ENCODE results near the gene ARHGAP32.

Gene ARHGAP32

DNA sequence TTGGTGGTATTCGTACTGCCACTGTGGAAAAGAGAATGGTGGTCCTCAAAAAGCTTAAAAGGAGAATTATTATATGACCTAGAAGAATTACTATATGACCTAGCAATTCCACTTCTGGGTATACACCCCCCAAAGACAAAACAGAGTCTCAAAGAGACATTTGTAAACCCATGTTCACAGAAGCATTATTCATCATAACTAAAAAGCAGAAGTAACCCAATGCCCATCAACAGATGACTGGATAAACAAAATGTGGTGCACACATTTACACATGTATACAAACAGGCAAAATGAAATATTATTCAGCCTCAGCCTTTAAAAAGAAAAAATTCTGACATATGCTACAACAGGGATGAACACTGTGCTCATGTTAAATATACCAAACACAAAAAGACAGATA, 89.4 kb downstream of the ARHGAP32 start:
- DNase-seq = no peak

DNA sequence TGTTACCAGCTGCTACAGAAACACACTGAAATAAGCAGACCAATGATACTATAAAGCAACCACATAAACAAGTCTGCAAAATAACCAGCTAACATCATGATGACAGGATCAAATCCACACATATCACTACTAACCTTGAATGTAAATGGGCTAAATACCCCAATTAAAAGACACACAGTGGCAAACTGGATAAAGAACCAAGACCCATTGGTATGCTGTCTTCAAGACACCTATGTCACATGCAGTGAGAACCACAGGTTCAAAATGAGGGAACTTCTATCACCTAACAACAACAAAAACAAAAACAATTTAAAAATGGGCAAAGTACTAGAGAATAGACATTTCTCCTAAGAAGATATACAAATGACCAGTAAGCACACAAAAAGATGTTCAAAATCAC, 89.9 kb downstream of the ARHGAP32 start:
- DNase-seq = no peak

DNA sequence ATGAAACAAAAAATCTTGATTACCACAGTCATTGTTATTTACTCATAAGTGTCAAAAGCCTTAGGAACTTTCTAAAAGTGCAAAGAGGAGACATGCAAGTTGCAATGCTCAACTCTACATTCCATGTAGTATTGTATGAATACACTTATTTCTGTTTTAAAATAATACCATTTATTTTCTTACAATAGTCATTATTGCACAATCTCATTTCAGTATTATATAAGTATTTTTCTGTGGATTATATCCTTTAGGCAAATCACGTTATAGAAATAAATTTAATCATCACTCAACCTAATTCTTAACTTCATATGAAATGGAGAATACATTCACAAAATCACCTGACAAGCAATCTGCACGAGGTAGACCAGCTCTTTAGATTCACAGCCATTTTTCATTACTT, 98.8 kb downstream of the ARHGAP32 start:
- DNase-seq = no peak

DNA sequence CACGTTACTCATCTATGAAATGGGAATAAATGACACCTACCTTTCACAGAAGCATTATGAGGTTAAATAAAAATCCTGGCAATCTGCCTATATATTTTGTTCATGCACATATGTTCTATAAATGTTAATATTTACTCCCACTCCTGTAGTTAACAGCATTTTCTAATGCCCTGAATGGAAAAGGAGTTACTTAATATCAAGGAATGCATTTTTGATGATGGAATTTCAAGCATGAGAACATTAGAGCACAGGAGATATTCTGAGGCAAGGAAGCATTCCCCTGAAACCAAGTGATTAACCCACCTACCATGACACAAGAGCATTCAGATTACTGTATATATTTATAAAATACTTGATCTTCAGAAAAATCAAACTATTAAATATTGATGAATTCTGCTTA, 102.1 kb downstream of the ARHGAP32 start:
- DNase-seq = no peak

DNA sequence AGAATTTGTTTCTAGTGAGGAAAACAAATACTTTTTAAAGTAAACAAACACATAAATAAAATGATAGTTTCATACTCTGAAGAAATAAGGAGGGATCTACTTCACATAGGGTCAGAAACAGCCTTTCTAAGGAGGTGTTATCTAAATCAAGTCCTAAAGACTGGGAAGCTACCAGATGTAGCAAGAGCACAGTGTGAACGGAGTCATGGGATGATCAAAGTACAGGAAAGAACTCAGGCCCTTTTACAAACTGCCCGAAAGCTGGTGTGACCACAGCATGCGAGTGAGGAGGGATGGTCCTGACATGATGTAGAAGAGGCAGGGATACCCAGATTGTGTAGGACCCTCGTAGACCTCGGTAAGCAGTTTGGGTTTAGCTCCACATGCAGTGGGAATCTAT, 102.8 kb downstream of the ARHGAP32 start:
- DNase-seq = no peak

DNA sequence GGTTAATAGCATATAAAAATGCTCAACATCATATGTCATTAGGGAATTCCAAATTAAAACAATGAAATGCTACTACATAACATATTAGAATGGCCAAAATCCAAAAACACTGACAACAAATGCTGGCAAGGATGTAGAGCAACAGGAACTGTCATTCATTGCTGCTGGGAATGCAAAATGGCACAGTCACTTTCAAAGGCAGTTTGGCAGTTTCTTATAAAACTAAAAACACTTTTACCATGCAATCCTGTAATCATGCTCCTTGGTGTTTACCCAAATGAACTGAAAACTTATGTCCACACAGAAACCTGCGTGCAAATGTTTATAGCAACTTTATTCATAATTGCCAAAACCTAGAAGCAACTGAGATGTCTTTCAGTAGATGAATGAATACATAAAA, 105.1 kb downstream of the ARHGAP32 start:
- DNase-seq = no peak

DNA sequence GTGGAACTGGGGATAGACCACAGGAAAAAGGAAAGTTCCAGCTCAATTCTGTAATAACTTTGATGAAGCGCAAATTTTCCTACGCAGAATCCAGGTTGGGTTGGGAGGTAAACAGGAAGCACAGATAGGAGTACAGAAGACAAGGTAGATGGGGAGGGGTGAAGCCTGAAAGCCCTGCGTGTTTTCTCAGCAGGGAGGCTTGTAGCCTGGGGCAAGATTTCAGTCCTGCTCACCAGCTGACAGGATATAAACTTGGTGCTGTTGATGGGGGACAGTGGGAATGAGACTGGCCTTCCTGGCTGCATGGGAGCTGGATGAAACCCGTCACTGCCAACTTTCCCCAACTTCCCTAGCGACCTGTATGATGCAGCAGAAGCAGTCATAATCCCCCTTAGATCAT, 114.9 kb downstream of the ARHGAP32 start:
- DNase-seq = no peak

DNA sequence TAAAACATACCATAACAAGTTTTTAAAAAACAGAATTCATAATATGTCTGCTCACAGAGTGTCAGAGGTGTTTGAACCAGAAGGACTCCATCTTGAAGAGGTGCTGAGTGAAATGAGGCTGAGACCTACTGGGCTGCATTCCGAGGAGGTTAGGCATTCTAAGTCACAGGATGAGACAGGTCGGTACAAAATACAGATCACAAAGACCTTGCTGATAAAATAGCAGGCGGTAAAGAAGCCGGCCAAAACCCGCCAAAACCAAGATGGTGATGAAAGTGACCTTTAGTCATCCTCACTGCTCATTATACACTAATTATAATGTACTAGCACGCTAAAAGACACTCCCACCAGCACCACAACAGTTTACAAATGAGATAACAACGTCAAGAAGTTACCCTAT, 116.4 kb downstream of the ARHGAP32 start:
- no peak for DNase-seq

DNA sequence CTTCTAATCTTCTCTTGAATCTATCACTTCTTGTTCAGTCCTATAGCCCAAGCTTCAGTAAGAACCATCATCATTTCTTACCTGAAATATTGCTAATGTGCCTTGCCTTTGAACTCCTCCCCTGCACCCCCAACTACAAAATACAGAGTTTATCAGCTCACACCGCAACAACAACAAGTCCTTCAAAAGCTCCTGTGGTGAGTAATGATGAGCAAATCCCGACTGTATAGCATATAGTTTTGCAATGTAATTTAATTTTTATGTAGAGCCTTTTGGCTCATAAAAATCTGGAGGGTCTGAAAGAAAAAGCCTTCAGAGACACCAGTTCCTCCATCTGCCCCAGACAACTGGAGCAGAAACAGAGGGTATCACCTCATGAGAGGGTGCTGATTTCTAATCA, 124.7 kb downstream of the ARHGAP32 start:
- DNase-seq = no peak

DNA sequence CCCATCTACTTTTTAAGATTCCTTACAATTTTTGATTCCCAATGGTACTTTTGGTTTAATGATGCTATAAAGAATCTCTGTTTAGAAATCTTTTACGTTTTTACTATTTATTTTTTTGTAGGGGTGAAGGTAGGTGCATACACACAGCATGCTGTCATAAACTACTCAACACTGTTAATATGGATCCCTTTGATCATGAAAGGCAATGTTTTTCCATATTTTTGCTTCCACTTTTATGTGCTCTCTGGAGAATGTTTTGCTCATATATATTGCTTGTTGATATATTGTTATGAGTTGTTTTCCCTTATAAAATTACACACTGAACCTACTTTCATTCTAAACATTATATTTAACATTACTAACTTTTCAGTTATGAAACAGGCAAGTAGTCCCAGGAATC, 125.9 kb downstream of the ARHGAP32 start:
- no peak for DNase-seq

DNA sequence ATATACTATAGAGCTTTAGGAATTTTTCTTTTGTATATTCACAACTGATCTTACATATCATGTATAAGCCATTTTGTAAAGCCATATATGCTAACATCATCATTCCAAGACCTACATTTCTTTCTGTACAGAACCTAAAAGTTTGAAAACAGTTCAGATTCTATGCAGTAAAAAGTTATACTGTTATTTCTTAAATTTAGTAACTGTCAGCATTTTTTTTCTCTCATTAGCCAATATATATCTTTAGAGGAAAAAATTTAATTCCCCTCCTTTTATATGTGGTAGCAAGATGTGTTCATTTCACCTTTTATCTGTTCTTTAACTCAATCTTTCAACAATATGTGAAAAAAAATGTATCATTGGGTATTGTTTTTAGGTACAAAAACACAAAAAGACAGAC, 129.0 kb downstream of the ARHGAP32 start:
- no peak for DNase-seq

DNA sequence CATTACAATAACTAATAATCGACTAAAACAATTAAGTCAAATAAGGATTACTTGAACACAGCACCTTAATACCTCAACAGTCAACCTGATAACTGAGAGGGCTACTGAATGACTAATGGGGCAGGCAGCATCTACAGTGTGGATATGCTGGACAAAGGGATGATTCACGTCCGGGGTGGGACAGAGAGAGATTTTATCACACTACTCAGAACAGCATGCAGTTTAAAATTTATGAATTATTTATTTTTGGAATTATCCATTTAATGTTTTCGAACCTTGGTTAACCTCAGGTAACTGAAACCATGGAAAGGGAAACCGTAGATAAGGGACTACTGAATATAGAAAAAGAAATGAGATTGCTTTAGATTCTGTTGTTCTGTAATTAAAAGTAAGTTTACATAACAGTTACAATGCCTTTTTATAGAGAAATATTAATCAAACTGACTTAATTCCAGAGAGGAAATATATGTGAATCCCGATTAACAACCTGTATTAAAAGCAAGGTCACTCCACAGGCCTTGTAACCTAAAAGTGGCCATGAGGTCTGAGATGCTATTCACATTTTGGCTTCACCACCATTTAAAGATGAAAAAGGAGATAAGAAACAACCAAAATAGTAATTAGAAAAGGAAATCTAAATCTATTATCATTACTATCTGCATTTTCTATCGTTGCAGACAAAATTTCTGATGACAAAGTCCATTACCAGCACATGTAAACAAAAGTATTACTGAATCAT, 130.5 kb downstream of the ARHGAP32 start:
- DNase-seq = no peak

DNA sequence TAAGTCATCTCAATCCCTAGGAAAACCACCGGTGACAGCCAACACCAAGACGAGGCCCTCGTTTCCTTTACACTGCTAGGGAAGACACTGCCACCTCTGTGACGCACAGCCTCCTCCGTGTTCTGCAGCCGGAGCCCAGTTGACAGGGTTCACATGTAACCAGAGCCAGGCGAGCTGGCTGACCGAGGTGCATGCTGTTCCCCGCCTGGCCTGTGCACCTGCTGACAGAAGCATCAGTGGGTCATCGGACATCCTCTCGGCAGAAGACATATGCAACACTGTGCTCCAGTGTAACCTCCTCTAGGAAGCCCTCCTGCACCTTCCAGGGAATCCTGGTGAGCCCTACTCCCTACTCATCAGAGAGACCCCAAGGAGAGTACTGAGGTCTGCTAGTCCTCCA, 135.2 kb downstream of the ARHGAP32 start:
- no peak for DNase-seq

DNA sequence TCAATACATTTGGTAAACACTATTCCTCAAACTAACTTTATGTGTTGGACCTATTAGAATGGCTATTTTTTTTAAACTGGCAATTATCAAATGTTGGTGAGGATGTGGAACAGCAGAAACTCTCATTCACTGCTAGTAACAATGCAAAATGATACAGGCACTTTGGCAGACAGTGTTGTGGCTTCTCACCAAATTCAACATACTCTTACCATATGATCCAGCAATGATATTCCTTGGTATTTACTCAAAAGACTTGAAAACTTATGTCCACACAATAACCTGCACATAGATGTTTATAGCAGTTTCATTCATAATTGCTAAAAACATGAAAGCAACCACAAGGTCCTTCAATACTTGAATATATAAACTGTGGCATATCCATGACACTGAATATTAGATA, 136.9 kb downstream of the ARHGAP32 start:
- DNase-seq = no peak

DNA sequence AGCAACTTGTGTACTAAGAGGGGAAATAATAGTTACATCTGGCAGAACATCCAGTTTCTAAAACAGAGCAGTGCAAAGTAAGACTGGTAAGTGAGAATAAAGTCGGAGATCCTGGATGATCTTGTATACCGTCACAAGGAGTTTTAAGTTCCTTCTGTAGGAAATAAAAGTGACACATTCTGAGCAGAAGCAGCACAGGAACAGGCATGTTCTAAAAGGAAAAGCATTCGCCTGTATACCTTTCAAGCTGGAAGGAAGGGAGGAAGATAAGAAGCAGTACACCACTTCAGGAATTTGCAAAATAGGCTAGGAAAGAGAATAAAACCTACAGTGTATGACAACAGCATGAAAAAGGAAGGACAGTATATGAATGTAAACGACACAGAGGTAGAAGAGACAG, 143.2 kb downstream of the ARHGAP32 start:
- DNase-seq = no peak

DNA sequence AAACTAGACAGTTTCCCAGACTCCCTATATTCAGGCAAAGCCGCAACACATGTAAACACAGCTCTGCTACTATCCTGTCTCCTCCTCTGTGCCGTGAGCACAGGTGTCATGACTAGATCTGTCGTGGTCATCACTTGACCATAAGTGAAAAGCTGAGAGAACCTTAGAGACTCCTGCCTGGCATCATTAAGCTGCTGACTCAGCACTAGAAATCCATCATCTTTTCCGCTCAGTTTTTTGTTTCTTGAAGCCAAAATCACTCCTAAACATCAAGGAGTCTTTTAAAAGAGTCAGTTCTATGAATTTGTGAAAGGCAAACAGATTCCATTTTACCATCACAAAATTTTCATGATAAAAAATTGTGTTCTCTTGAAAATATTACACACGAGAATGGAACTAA, 147.0 kb downstream of the ARHGAP32 start:
- no peak for DNase-seq

DNA sequence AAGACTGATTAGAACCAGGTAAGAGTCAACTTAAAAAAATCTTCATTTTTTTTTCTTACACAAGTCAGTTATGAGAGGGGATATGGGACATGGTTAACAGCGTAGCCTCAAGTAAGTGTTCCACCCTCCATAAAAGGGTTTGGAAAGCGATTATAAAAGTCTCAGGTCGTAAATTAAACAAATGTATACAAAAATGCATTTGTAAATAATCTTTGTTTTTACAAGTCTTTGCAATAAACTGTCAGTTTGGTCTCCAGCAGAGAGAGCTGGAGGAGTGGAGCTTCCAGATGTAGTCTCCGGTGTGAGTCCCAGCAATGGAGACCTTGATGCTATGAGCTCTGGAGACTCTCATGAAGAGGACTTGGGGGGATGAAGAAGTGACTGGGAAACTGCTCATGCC, 149.6 kb downstream of the ARHGAP32 start:
- DNase-seq = no peak

DNA sequence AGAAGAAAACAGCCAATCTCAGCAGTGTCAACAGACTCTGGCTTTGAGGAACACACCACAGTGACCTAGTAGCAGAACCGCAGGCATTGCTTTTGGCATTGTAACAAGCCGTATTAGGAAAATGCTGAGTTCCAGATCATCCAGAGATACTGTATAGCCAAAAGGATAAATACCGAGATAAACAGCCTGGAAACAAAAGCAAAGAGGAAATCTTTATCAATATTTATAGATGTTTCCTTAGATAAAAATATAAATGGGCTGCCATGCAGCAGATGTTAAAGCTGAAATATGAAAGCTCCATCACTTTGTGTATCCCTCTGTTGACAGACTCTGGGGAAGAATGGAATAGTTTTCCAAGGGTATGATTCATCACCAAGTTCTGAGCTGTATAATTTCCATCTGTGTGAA, 150.5 kb downstream of the ARHGAP32 start:
- no peak for DNase-seq

DNA sequence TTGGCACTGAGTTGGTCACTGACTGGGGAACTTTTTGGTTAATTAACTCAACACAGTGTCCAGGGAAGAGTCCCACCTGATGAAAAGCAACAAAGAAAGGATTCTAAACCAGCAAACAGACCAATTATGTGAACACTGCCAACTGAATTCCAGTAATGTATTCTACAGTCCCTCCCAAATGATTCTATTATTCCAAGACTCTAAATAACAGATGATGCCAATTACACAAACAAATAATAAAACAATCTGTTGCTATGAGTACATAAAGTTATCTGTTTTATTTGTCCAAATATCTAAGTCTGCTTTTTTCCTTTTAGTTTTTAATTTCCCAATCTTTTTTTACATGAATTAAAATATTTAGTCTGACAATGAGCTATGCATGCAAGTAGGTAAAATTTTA, 151.2 kb downstream of the ARHGAP32 start:
- no peak for DNase-seq

DNA sequence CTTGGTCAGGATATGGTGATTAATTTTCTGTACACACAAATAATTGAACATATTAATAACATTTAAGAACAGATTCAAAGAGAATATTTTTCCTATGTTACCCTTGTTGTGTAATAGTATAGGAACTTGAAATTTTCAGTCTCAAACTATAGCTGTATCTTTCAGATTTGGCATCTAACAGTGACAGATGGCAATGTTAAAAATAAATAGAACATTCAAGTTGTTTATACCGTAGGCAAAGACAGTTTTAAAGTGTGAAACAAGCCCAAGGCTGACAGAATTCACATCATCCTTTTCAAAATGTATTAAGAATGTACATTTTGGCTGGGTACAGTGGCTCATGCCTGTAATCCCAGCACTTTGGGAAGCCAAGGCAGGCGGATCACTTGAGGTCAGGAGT, 156.9 kb downstream of the ARHGAP32 start:
- DNase-seq = no peak

DNA sequence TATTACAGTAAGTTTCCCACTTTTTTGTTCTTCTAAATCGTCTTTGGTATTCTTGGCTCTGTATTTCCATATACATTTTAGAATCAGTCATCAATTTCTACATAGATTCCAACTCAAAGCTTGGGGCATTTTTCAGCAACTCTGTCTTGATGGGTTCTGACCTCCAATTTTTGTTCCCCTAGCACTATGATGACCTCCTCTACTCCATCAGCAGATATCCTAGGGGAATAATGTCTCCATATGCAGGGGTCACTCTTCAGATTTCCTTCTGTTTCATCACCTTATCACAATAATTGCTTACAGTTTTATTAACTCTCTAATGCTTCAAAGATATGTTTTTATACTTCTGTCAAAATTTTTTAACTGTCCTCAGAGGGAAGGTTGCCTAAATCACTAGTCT, 158.1 kb downstream of the ARHGAP32 start:
- DNase-seq = no peak

DNA sequence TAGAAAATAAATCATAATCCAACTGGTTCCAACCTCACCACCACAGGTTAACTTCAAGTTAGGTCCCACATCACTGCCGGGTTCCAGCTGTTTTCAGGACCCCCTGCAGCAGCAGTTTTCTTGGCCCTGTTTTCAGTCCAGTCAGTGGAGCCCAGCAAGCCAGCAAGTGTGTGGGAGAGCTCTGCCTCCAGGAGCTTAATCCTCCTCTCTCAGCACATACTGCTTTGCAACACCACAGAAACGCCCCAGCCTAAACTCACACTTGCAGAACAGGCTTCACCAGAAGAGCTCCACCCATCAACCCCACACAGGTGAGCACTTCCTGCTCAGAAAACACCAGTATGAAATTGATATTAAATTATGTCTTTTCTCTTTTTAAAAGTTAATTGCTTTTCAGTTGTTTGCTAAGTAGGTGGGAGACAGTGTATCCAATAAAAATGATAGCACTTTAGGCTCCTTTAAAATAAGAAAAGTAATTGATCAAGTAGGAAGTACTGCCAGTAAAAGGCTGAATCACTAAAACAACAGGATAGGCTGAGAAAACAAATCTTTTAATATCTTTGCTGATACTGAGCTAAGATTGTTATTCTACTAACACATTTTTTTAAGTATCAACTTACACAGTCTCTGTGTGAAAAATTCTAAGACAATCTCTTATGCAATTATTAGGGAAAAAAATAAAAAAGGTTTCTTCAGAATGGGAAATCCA, 168.0 kb downstream of the ARHGAP32 start:
- DNase-seq = peak; percentile 2

DNA sequence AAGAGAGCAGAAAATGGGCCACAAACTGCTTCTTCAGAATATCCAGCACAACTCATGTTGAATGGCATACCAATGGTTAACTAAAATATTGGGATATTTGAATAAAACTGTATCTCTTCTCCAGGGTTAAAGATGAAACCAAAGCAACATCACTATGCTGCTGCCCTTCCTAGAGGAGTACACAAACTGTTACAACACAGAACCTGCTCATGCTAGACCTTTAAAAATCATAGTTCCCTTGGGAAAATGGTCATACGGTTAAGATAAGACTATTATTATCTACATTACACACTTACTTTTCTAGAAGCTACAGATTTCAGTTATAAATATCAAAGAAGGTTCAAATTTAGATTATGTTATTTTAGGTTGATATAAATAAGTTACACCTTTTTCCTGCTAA, 170.8 kb downstream of the ARHGAP32 start:
- DNase-seq = no peak

DNA sequence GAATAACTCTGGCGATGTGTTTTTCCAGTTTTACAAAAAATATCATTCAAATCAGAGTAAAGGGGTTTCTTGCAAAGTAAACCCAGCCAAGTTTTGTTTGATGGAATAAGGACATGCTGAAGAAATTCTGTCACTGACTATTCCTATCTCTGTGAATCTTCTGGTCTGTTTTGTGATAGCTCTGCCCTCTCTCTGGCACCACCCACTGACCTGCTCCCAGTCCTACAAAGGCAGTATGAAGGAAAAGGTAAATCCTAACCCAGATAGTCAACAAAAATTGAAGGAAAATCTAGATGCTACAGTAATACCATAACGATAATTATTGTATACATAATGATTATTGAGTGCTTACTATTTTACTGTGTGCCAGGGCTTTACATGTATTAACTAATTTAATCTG, 173.1 kb downstream of the ARHGAP32 start:
- no peak for DNase-seq

DNA sequence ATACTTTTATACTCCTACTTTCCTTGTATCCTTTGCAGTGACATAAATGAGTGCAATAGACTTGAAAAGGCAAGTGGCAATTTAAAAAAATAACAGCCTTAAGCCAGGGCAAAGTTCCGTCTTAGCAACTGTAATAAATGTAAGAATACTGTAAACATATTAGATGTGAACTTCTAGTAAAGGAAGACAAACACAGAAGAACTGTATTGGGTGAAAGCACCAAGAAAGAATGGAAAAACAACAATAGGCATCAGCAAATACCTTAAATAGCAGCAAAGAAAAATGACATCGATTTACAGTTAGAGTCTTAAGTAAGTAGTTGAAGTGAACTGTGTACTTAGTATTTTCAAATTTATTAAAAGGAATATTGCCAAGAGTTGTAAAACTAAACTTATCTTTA, 174.0 kb downstream of the ARHGAP32 start:
- no peak for DNase-seq
